IPS DF 4.7 (cell line): ENCODE measurements around the gene GNG14.
"Not testable (repeated sequence)": the region's sequence is repeated elsewhere in the genome, so short reads cannot be mapped to it uniquely, and the experiment has no call there.

Experiments
- DNase-seq: peaks from one replicate; pipeline ENCODE4 v3.0.0-alpha.2; 2013; ENCODE audit warnings: low spot score; ENCODE audit errors: extremely low read depth

The GNG14 gene

DNA sequence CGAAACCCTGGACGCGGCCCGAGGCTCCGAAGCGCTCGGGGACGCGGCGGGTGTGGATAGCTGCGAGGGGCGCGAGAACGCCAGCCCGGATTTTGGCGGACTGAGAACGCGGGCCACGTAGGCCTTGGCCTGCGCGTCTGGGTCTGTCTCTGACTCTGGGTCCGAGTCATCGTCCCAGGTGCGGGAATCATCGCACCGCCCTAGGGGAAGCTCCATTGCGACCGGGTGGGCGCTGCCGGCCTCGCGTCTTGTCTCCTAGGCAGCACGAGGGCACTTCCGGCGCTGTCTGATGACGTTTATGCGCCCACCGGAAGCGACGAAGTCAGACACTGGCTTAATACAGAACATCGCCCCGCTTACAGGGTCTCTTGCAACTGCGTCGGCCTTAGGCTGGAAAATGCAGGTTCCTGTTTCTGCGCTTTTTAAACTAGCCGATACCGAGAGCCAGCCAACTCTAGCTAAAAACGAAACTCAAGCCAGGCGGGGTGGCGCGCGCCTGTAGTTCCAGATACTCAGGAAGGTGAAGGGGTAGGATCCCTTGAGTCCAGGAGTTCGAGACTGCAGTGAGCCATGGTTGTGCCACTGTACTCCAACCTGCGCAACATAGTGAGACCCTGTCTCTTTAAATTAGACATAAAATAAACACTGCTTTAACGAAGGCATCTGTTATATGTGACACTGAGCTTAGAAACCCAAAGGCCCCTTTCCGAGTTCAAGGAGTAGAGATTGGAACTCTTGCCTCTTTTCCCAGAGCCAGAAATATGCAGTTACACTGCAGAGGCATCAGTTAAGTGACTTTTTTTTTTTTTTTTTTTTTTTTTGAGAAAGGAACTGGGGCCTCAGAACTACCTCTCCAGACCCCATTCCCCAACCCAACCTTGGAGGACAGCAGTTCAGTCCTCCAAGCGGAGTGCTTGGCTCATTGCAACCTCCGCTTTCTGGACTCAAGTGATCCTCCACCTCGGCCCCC lies 8.9 kb downstream of the GNG14 start, which contains the start of gene FBXW9:
FBXW9 (minus strand) TSS at position 266 of the 970 bp plus-strand sequence; CDS start at position 216, 50 bp downstream.
- peak; percentile 78 for DNase-seq

DNA sequence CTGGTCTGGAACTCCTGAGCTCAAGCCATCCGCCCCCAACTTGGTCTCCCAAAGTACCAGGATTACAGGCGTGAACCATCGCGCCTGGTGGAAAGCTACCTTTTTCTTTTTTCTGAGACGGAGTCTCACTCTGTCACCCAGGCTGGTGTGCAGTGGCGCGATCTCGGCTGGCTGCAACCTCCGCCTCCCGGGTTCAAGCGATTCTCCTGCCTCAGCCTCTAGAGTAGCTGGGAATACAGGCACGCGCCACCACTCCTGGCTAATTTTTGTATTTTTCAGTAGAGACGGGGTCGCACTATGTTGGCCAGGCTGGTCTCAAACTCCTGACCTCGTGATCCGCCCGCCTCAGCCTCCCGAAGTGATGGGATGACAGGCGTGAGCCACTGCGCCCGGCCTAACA lies 9.6 kb downstream of the GNG14 start:
- not testable (repeated sequence) for DNase-seq

DNA sequence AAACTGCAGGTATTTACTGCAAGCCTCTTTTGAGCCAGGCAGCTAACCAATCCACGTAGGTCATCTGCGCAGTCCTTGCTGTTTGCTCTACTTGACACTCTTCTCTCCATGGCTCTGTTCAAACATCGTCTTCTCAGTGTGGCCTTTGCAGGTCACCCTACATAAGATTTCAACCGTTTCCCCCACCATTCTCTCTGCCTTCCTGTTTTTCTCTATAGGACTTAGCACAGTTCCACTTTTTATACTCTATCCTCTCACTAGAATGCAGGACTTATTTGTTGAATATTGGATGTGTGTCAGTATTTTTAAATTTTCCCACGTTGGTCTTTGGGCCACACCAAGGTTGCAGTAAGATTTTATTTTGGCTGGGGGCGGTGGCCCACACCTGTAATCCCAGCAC lies 10.3 kb downstream of the GNG14 start:
- DNase-seq, result no peak

DNA sequence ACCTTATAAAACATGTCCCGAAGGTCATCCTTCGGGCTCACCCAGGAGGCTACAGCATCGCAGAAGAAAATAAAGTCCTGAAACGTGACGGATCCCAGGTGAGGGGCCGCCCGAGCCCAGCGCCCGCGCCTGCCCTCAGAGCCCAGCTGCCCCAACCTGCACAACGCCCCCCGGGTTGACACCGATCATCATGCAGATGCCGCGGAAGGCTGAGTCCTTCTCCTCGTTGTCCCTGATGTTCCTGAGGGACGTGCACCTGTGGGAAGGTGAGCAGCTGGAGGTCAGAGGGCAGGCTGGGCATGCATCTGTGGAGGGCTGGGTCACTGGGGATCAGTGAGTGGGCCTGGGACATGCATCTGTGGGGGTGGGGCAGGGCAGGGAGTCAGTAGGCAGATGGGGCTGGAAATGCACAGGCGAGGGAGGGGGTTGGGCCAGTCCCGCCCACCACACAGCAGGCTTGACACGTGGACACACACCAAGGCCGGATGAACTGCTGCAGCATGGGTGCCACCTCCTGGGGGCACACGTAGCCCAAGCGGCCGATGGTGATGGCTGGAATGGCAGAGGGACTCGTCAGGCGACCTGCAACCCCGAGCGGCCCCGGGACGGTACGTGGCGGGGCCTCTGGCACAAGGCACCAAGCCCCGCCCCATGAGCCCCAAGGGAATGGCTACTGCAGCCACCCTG lies 13.9 kb downstream of the GNG14 start:
- DNase-seq, result no peak

DNA sequence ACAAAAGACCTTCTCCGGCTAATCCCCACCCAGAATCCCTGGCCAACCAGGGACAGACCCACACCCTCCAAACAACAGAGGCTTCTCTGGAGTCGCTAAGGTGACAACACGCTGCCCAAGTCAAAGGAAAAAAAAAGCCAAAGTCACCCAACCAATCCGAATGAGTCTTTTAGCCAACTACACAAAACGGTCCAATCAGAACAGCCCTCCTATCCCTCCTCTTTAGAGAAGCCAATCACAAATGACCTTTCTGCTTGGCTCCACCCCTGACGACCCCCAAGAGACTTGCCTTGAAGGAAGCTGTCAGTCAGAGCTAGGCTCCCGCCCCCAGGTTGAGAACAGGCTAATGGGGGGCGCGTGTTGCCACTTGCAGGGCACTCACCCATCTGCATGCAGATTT lies 15.2 kb downstream of the GNG14 start:
- DNase-seq, result peak; percentile 87

DNA sequence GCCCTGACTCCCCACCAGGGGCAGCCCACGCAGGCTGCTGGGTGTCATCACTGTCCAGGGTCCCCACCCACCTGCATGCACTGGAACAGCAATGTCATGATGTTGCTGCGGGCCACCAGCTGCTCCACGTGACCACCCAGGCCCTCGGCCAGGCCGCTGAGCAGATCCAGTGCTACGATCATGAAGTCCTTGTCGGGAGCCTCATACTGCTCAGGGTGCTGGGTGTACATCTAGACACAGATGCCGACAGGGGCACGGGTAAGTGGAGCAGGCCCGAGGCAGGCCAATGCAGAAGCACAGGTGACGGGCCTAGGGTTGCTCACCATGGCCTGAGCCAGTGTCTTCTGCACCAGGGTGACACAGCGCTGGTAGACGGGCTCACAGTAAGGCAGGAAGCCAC lies 17.4 kb downstream of the GNG14 start:
- DNase-seq, result no peak

DNA sequence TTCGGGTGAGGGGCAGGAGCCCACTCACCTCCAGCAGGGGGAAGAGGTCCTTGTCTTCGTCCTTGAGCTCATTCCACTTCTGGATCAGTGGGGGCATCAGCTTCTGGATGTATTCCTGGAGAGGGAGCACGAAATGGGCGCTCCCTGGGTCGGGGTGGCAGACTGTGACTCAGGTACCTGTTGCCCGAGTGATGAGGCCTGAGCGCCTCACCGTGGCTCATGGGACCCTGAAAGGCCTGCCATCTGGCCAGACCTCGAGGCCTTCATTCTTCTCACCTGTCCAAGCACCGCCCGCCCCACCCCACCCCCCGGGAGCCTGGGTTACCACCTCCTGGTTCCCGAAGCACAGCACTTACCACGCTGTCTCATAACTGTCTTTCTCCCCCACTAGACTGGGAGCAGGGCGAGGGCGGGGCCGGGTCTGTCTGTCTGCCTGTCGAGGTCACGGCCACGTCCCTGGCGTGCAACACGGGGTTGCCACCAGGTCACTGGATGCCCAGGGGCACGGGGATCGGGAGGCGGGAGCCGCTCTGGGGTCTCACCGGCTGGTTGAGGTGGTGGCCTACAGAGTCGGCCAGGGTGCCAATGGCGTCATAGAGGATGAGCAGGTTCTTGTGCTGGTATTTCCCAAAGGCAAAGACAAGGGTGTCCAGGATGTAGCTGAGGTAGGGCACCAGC lies 18.0 kb downstream of the GNG14 start:
- DNase-seq, result no peak

DNA sequence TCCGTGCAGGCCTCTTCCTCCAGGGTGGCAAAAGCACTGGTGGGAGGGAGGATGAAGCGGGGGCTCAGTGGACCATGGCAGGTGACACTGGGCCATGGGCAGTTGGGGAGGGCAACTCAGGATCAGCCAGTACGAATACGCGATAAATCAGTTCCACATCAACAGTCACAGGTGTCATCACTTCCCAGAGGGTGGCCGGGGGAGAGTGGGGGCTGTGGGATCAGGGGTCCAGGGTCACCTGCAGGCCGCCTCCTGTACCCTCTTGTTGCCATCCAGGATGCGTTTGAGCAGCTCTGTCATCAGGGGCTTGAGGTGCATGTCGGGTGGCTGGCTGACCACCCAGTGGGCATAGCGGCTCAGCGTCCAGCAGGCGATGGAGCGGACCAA lies 18.5 kb downstream of the GNG14 start:
- no peak for DNase-seq

DNA sequence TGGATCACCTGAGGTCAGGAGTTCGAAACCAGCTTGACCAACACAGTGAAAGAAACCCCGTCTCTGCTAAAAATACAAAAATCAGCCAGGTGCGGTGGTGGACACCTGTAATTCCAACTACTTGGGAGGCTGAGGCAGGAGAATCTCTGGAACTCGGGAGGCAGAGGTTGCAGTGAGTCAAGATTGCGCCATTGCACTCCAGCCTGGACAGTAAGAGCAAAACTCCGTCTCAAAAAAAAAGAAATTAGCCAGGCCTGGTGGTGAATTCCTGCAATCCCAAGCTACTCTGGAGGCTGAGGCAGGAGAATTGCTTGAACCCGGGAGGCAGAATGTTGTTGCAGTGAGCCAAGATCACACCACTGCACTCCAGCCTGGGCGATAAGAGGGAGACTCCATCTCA lies 20.8 kb downstream of the GNG14 start:
- no peak for DNase-seq

DNA sequence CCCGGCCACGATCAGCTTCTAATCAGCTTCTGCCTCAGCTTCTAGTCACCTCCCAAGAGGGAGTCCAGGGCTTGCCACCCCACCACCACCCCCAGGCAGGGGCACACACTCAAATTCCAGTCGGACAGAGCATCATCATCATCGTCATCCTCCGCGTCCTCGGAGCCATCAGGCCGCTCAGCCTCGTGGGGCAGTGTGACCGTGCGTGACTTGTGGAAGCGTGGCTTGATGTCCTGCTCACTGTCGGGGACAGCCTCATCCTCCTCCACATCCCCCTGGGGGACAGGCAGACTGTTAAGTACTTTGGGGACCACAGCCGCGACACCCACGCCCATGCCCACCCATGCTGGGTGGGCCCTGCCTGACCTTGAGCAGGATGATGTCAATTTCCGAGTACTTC lies 23.4 kb downstream of the GNG14 start:
- no peak for DNase-seq

DNA sequence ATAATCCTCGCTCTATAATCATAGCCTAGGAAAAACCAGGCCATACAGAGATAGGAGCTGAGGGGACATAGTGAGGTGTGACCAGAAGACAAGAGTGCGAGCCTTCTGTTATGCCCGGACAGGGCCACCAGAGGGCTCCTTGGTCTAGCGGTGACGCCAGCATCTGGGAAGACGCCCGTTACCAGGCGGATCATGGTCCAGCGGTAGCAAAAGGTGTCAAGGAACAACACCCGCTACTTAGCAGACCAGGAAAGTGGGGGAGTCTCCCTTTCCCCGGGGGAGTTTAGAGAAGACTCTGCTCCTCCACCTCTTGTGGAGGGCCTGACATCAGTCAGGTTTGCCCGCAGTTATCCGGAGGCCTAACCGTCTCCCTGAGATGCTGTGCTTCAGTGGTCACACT lies 24.3 kb downstream of the GNG14 start:
- DNase-seq, result not testable (repeated sequence)

DNA sequence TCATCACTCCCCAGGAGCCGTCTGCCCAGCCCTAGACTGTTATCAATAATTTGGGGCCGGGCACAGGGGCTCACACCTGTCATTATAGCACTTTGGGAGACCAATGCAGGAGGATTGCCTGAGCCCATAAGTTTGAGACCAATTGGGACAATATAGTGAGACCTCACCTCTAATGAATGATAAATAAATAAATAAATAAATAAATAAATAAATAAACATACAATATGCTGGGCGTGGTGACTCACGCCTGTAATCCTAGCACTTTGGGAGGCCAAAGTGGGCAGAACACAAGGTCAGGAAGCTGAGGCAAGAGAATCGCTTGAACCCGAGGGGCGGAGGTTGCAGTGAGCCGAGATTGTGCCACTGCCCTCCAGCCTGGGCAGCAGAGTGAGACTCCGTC lies 25.5 kb downstream of the GNG14 start:
- not testable (repeated sequence) for DNase-seq

DNA sequence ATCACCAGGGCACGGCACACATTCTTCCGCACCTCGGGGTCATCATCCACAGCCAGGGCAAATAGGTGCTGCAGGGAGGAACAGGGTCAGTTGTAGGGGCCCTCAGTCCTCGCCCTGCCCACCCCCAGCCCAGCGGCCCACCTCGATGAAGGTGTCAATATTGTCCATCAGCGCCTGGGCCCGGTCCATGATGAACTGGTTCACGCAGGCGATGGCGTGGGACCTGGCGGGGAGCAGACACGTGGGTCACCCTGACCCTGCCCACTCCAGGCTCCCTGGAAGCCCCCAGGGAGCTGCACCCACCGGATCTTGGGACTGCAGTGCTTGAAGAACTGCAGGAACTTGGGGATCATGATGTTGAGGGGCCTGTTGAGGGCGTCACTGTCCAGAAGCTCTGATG lies 27.3 kb downstream of the GNG14 start:
- DNase-seq, result no peak

DNA sequence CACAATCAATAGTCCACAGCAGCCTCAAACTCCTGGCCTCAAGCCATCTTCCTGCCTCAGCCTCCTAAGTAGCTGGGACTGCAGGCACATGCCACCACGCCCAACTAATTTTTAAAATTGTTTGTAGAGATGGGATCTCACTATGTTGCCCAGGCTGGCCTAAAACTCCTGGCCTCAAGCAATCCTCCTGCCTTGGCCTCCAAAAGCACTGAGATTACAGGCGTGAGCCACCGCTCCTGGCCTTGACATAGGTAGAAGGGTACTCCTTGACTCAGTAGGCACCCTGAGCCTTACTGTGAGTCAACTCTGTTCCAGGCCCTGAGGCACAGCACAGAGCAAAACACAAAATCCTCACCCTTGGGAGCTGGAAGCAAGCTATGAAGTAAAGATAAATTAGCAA lies 28.1 kb downstream of the GNG14 start:
- DNase-seq, result no peak

DNA sequence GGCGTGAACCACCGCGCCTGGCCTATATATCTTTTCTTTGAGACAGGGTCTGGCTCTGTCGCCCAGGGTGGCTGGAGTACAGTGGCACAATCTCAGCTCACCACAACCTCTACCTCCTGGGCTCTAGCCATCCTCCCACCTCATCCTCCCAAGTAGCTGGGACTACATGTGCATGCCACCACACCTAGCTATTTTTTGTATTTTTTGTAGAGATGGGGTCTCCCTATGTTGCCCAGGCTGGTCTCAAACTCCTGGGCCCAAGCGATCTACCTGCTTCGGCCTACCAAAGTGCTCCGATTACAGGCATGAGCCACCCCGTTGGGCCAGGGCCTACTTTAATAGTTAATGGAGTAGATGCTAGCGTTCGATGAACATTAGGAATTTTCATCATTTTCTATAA lies 32.5 kb downstream of the GNG14 start:
- DNase-seq, result no peak

DNA sequence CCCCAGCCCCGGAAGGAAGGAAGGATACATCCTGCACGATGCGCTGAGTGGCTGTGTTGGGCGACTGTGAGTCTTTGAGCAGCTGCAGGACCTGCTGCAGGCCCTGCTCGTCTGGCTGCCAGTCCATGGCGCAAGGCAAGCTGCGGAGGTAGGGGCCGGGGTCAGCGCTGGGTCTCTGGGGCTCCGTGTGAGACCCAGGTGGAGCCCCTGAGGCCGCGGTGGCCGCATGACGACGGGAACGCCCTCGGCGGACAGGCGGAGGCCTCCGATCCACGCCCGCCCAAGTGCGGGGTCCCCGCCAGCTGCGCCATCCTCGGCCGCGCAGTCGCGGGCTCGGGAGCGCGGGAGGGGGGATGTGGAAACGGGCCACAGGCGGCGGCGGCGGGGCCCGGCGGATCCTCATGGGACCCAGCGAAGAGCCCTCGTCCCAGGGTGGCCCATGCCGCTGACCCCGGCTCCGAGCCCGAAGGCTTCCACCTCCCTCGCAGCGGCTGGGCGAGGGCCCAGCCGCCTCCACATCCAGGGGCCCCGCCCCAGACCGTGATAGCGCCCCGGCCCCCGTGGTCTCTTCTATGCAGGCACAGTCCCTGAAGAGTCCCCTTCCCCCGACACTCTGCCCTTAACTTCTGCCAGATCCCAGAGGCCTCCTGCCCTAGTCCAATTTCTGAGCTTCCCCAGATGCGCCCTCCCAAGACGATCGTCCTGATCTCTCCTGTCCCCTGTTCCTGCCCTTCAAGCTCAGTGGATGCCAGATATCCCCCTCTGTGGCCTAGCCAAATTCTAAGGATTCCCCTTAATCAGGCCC lies 33.3 kb downstream of the GNG14 start:
- no peak for DNase-seq

DNA sequence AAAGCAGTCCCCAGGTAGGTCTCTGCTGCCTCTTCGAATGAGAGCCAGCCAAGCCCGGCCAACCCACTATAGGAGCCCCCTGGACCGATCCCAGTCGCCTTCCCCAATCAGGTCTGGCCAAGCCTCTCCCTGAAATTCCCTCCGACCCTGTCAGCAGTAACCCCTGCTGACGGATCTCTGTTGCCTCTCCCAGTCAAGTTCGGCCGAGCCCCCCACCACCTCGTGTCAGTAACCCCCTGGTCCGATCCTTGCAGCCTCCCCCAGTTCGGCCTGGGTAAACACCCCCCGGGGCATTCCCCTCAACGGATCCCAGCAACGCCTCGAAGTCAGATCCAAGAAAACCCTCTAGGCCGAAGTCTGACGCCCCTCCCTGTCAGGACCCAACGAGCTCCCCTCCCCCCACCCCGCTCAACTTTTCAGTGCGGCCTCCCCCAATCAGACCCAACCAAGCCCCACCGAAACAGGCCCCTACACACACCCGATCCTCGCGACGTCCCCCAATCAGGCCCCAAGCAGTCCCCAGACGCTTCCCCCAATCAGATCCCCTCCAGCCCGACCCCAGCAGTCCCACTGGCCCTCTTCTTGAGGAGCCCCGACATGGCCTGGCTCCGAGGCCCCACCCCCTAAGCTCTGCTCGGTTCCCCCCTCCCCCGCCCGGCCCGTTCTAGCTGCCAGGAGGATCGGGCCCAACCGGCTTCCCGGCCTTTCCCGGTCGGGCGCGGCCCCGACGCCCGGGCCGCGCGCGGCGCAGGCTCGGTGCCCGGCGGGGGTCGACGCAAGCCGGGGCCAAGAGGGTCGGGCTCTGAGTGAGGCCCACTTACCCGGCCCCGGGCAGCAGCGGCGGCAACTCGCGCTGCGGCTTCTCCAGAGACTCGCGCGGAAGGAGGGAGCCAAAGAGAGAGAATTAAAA lies 34.1 kb downstream of the GNG14 start:
- no peak for DNase-seq

DNA sequence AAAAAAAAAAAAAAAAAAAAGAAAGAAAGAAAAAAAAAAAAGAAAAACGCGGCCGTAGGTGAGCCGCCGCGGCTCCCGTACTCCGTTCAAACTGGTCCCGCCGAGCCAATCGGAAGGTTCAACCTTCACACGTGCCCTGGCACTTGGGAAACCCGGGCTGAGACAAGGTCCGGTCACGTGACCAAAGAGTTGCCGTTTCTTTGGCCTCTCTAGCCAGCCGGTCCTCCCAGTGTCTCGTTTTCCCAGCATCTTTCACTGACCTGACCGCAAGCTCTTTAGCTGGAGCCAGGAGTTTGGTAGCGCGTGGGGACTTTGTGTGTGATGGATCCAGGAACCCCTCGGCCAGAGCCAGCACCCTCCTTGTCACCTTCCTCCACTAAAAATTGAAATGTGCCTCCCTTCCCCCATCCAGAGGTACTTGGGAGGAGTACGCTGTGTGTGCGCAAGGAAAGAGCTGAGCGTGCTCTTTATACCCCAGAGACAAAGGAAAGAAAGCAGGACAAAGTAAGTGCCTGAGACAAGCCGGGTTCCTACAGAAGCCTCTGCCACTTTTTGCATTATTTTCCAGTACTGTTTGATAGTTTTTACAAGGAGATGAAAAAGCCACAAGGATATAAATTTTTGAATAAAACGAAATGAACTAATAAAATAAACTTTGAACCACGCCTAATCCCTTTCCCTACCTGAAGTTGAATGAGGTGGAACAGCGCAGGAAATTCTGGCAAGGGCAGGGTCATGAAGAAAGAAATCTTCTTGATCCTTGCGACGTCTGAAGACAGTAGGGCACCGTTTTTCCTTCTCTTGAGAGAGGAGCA lies 35.0 kb downstream of the GNG14 start:
- no peak for DNase-seq

DNA sequence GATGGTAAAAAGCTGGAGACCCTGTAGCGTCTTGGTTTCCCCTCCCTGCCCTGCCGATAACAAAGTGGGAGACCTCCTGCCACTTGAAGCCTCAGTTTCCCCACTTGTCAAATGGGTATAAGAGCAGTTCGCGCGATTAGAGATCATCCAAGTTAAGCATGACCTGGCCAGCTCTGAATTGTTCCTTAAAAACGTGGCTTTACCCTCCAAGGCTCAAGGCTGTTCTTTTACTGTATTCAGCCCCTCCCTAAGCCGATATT lies 35.5 kb downstream of the GNG14 start:
- DNase-seq, result no peak
